Activated naive CD4-positive, alpha-beta T cell treated with anti-CD3 and anti-CD28 coated beads for 36 hours (primary cell): Measurements from ENCODE around the gene NRP2. TPM values are rescaled to one million over a fixed set of nuclear protein-coding genes. Genes with fewer than 3 reads are reported as not detected.

Experiments
- CTCF ChIA-PET: fragments of 350-600 bp; sonication (Branson Sonifier 250); formaldehyde crosslinking; loops from one replicate; lab custom pipeline; 2021; ENCODE audit warnings: antibody characterized with exemption; lab: Charles Lee
- DNase-seq: peaks from one replicate; pipeline ENCODE4 v3.0.0-alpha.2; 2020
- H3K27ac Mint-ChIP-seq: one replicate; pipeline ENCODE4 v1.8.0; 2021; ENCODE audit warnings: mild to moderate bottlenecking, mixed read lengths
- H3K27me3 Mint-ChIP-seq: one replicate; pipeline ENCODE4 v1.8.0; 2021; ENCODE audit warnings: low read depth, mixed read lengths
- H3K36me3 Mint-ChIP-seq: one replicate; pipeline ENCODE4 v1.8.0; 2021; ENCODE audit warnings: low read depth, mixed read lengths
- H3K4me1 Mint-ChIP-seq: one replicate; pipeline ENCODE4 v1.8.0; 2021; ENCODE audit warnings: low read depth, mixed read lengths
- H3K4me3 Mint-ChIP-seq: one replicate; pipeline ENCODE4 v1.8.0; 2021; ENCODE audit warnings: mild to moderate bottlenecking, moderate library complexity, mixed read lengths
- H3K9me3 Mint-ChIP-seq: one replicate; pipeline ENCODE4 v1.8.0; 2021; ENCODE audit warnings: mixed read lengths
- intact Hi-C: fragments of 100-400 bp; cut with micrococcal nuclease; formaldehyde crosslinking; loops from one replicate; pipeline ENCODE4 v1.15.1; 2023
- total RNA-seq, 2 experiments: library from RNA; stranded (reverse); gene quantifications; one replicate each; pipeline ENCODE4 v1.2.3, GENCODE V29; 2021

The NRP2 gene
- total RNA-seq = 1 to 10 TPM; 2.5 to 2.8 TPM

GRCh38 chr2:205682239-205682970 lies at the start of gene NRP2:
NRP2 (plus strand) TSS chr2:205682501; CDS start chr2:205683291, 790 bp downstream.
- H3K4me3 Mint-ChIP-seq = peak within 1 kb of the TSS; percentile 80
- CTCF ChIA-PET = no interaction called here
- H3K4me1 Mint-ChIP-seq = peaks cover 28% of the 10 kb centered on the region
- no peak within 1 kb of the TSS for H3K27ac Mint-ChIP-seq
- intact Hi-C loops = loop anchor here (2.0 to 10.0 kb wide), 8 partner anchors 130 to 1660 kb away; no protein-coding TSS in a partner anchor
- peaks cover 58% of the 10 kb centered on the region for H3K27me3 Mint-ChIP-seq
- no peaks in the 10 kb centered on the region for H3K9me3 Mint-ChIP-seq
- H3K36me3 Mint-ChIP-seq = no peaks in the 10 kb centered on the region
- peak; percentile 73 for DNase-seq

GRCh38 chr2:205633994-205634393 lies 48.3 kb upstream of the NRP2 start:
- Mint-ChIP-seq H3K4me1 (peaks cover 15% of the 10 kb centered on the region), H3K36me3 (no peaks in the 10 kb centered on the region), H3K27me3 (no peaks in the 10 kb centered on the region), H3K4me3 (no peak overlapping the region), H3K27ac (no peak overlapping the region), H3K9me3 (no peaks in the 10 kb centered on the region)
- DNase-seq = no peak
- CTCF ChIA-PET = no interaction called here
- intact Hi-C loops = no loop called here

- no peaks in the 10 kb centered on the region for H3K9me3 Mint-ChIP-seq
- intact Hi-C loops = no loop called here
- CTCF ChIA-PET = interaction anchor here (0.6 to 1.0 kb wide), 2 partner anchors 15 to 1313 kb away, joined by 3 to 4 read pairs; no protein-coding TSS in a partner anchor
- DNase-seq = peak; percentile 10
- no peaks in the 10 kb centered on the region for H3K27me3 Mint-ChIP-seq
- no peaks in the 10 kb centered on the region for H3K36me3 Mint-ChIP-seq
- H3K4me1 Mint-ChIP-seq = peaks cover 15% of the 10 kb centered on the region
- H3K4me3 Mint-ChIP-seq = no peak overlapping the region
- no peak overlapping the region for H3K27ac Mint-ChIP-seq
Observed at GRCh38 chr2:205636549-205637319, 45.6 kb upstream of the NRP2 start.

- Mint-ChIP-seq H3K4me3 (no peak overlapping the region), H3K27me3 (no peaks in the 10 kb centered on the region), H3K4me1 (peaks cover 15% of the 10 kb centered on the region), H3K9me3 (no peaks in the 10 kb centered on the region), H3K36me3 (no peaks in the 10 kb centered on the region), H3K27ac (no peak overlapping the region)
- intact Hi-C loops = no loop called here
- CTCF ChIA-PET = interaction anchor here (1.0 kb wide), 1 partner anchor 1314 kb away, joined by 3 read pairs; no protein-coding TSS in a partner anchor
- no peak for DNase-seq
Observed at GRCh38 chr2:205637320-205637602, 45.0 kb upstream of the NRP2 start.

- intact Hi-C loops = no loop called here
- Mint-ChIP-seq H3K4me3 (no peak overlapping the region), H3K36me3 (no peaks in the 10 kb centered on the region), H3K4me1 (peaks cover 15% of the 10 kb centered on the region), H3K27me3 (no peaks in the 10 kb centered on the region), H3K9me3 (no peaks in the 10 kb centered on the region), H3K27ac (peak overlapping the region; percentile 53)
- CTCF ChIA-PET = interaction anchor here (1.0 kb wide), 2 partner anchors 286 to 1314 kb away, joined by 3 read pairs; no protein-coding TSS in a partner anchor
- peak; percentile 16 for DNase-seq
Observed at GRCh38 chr2:205637779-205638503, 44.4 kb upstream of the NRP2 start.

GRCh38 chr2:205640716-205641115 lies 41.6 kb upstream of the NRP2 start:
- Mint-ChIP-seq H3K36me3 (no peaks in the 10 kb centered on the region), H3K4me1 (peaks cover 15% of the 10 kb centered on the region), H3K27ac (no peak overlapping the region), H3K4me3 (no peak overlapping the region), H3K9me3 (no peaks in the 10 kb centered on the region), H3K27me3 (no peaks in the 10 kb centered on the region)
- intact Hi-C loops = no loop called here
- CTCF ChIA-PET = interaction anchor here (1.5 kb wide), 1 partner anchor 38 kb away, joined by 3 read pairs; no protein-coding TSS in a partner anchor
- DNase-seq = no peak

GRCh38 chr2:205642599-205643356 lies 39.5 kb upstream of the NRP2 start:
- no peak for DNase-seq
- Mint-ChIP-seq H3K27me3 (no peaks in the 10 kb centered on the region), H3K36me3 (no peaks in the 10 kb centered on the region), H3K4me1 (peaks cover 3% of the 10 kb centered on the region), H3K9me3 (no peaks in the 10 kb centered on the region), H3K27ac (no peak overlapping the region), H3K4me3 (no peak overlapping the region)
- CTCF ChIA-PET = interaction anchor here (0.6 to 0.8 kb wide), 2 partner anchors 1319 to 1629 kb away, joined by 3 read pairs; no protein-coding TSS in a partner anchor
- intact Hi-C loops = no loop called here

GRCh38 chr2:205643391-205643885 lies 38.9 kb upstream of the NRP2 start:
- Mint-ChIP-seq H3K9me3 (no peaks in the 10 kb centered on the region), H3K36me3 (no peaks in the 10 kb centered on the region), H3K27me3 (no peaks in the 10 kb centered on the region), H3K4me3 (no peak overlapping the region), H3K27ac (no peak overlapping the region), H3K4me1 (no peaks in the 10 kb centered on the region)
- CTCF ChIA-PET = interaction anchor here (0.6 to 0.8 kb wide), 2 partner anchors 1320 to 1628 kb away, joined by 3 read pairs; no protein-coding TSS in a partner anchor
- intact Hi-C loops = no loop called here
- no peak for DNase-seq

- DNase-seq = no peak
- CTCF ChIA-PET = interaction anchor here (0.8 kb wide), 1 partner anchor 1321 kb away, joined by 3 read pairs; no protein-coding TSS in a partner anchor
- intact Hi-C loops = no loop called here
- H3K4me3 Mint-ChIP-seq = no peak overlapping the region
- H3K4me1 Mint-ChIP-seq = no peaks in the 10 kb centered on the region
- no peaks in the 10 kb centered on the region for H3K36me3 Mint-ChIP-seq
- no peaks in the 10 kb centered on the region for H3K9me3 Mint-ChIP-seq
- no peak overlapping the region for H3K27ac Mint-ChIP-seq
- H3K27me3 Mint-ChIP-seq = no peaks in the 10 kb centered on the region
Observed at GRCh38 chr2:205644018-205644417, 38.3 kb upstream of the NRP2 start.

GRCh38 chr2:205646680-205647079 lies 35.6 kb upstream of the NRP2 start:
- no peak overlapping the region for H3K27ac Mint-ChIP-seq
- H3K9me3 Mint-ChIP-seq = no peaks in the 10 kb centered on the region
- H3K36me3 Mint-ChIP-seq = no peaks in the 10 kb centered on the region
- intact Hi-C loops = no loop called here
- CTCF ChIA-PET = no interaction called here
- H3K4me1 Mint-ChIP-seq = no peaks in the 10 kb centered on the region
- no peak overlapping the region for H3K4me3 Mint-ChIP-seq
- no peaks in the 10 kb centered on the region for H3K27me3 Mint-ChIP-seq
- DNase-seq = no peak

- Mint-ChIP-seq H3K4me1 (no peaks in the 10 kb centered on the region), H3K4me3 (no peak overlapping the region), H3K36me3 (no peaks in the 10 kb centered on the region), H3K27ac (no peak overlapping the region), H3K27me3 (no peaks in the 10 kb centered on the region), H3K9me3 (no peaks in the 10 kb centered on the region)
- DNase-seq = no peak
- CTCF ChIA-PET = no interaction called here
- intact Hi-C loops = no loop called here
Observed at GRCh38 chr2:205650450-205650849, 31.9 kb upstream of the NRP2 start.
